ENCODE measurements around the gene NCOA7.

The NCOA7 gene

GRCh38 chr6:125954735-125955339 is 164.1 kb downstream of the NCOA7 start:
- H3K4me2 ChIP-seq (ENCODE audit: low read depth, low read length), result no peak overlapping the region
- peaks cover 6% of the 10 kb centered on the region; the same call in 1 of the 2 replicates for H3F3A ChIP-seq (ENCODE audit: insufficient read depth, low read length)
- H3K9ac ChIP-seq (ENCODE audit: low read length), result no peak overlapping the region
- H2AFZ ChIP-seq (ENCODE audit: low read length), result no peak overlapping the region
- DNase-seq, result no peak
- H3K79me2 ChIP-seq (ENCODE audit: low read length), result peaks cover 26% of the 10 kb centered on the region
- H3K4me3 ChIP-seq (ENCODE audit: low read length), result no peak overlapping the region
- no peak for TF ChIP-seq EZH2 (optimal IDR thresholded peaks at IDR 0.05; ENCODE audit: low read depth, low read length)
- no peak for TF ChIP-seq EZH2phosphoT487 (IDR thresholded peaks at IDR 0.05; ENCODE audit: low read length)
- no peak for TF ChIP-seq CTCF (IDR thresholded peaks at IDR 0.05; ENCODE audit: low read length)
- H3K27me3 ChIP-seq (replicated peaks; ENCODE audit: insufficient read depth, low read length), result no peaks in the 10 kb centered on the region
- no peaks in the 10 kb centered on the region for H3K9me2 ChIP-seq (replicated peaks; ENCODE audit: insufficient read depth, low read length)
- no peaks in the 10 kb centered on the region for H4K20me1 ChIP-seq (ENCODE audit: insufficient read depth, low read length)
- H3K4me1 ChIP-seq (ENCODE audit: low read length), result peaks cover 16% of the 10 kb centered on the region
- no peaks in the 10 kb centered on the region for H3K9me3 ChIP-seq (replicated peaks; ENCODE audit: insufficient read depth, low read length)
- no peaks in the 10 kb centered on the region for H3K36me3 ChIP-seq (replicated peaks; ENCODE audit: insufficient read depth, low read length)
- H3K27ac ChIP-seq (ENCODE audit: low read length), result no peak overlapping the region

- Histone ChIP-seq H3K4me3 (ENCODE audit: low read length) (peak overlapping the region; percentile 86), H3K9me3 (replicated peaks; ENCODE audit: insufficient read depth, low read length) (no peaks in the 10 kb centered on the region), H3K36me3 (replicated peaks; ENCODE audit: insufficient read depth, low read length) (no peaks in the 10 kb centered on the region), H4K20me1 (ENCODE audit: insufficient read depth, low read length) (no peaks in the 10 kb centered on the region), H3K9ac (ENCODE audit: low read length) (peak overlapping the region; percentile 38; the same call in 1 of the 2 replicates), H3K27me3 (replicated peaks; ENCODE audit: insufficient read depth, low read length) (no peaks in the 10 kb centered on the region), H3F3A (ENCODE audit: insufficient read depth, low read length) (peaks cover 6% of the 10 kb centered on the region; the same call in 1 of the 2 replicates), H3K4me1 (ENCODE audit: low read length) (peaks cover 16% of the 10 kb centered on the region), H3K79me2 (ENCODE audit: low read length) (peaks cover 26% of the 10 kb centered on the region), H3K27ac (ENCODE audit: low read length) (no peak overlapping the region), H3K9me2 (replicated peaks; ENCODE audit: insufficient read depth, low read length) (no peaks in the 10 kb centered on the region), H3K4me2 (ENCODE audit: low read depth, low read length) (peak overlapping the region; percentile 67), H2AFZ (ENCODE audit: low read length) (peak overlapping the region; percentile 77)
- no peak for TF ChIP-seq CTCF (IDR thresholded peaks at IDR 0.05; ENCODE audit: low read length)
- no peak for TF ChIP-seq EZH2phosphoT487 (IDR thresholded peaks at IDR 0.05; ENCODE audit: low read length)
- DNase-seq, result no peak
Measured at GRCh38 chr6:125955973-125956372, 165.2 kb downstream of the NCOA7 start.

DNA sequence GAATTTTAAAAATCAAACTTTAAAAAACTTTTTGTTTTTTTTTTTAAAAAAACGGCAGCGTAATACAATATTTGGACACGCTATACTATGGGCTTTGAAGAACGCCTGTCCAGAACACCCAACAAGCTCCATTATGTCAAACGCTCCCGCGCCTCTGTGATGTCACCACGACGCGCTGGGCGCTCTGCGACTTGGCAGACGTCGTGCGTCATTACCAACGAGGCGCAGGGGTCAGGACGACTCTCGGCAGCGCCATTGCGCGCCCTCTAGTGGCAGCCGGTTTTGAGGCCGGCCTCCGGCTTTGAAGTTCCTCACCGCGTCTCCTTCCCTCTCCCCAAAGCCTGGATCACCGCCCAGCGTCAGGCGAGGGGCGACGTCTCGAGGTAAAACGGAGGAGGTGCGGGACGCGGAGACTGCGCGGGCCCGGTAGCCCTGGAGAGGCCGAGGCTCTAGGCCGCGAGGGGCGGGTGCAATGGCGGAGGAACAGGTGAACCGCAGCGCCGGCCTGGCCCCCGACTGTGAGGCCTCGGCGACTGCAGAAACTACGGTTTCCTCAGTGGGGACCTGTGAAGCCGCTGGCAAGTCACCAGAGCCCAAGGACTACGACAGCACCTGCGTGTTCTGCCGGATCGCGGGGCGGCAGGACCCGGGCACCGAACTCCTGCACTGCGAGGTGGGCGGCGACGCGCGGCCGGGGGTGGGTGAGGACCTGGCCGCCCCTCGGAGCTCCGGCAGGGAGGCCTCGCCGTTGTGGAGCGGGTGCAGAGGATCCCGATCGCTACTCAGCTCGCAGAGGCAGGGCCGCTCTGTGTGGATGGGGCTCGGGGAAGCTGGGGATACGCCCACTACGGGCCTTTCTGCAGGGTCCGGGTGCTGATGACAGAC is 166.0 kb downstream of the NCOA7 start, which contains the start of gene HINT3:
HINT3 (plus strand) TSS at position 265 of the 885 bp plus-strand sequence; CDS start at position 473, 208 bp downstream.
- peaks cover 6% of the 10 kb centered on the region; the same call in 1 of the 2 replicates for H3F3A ChIP-seq (ENCODE audit: insufficient read depth, low read length)
- H3K9me3 ChIP-seq (replicated peaks; ENCODE audit: insufficient read depth, low read length), result no peaks in the 10 kb centered on the region
- H4K20me1 ChIP-seq (ENCODE audit: insufficient read depth, low read length), result no peaks in the 10 kb centered on the region
- TF ChIP-seq EZH2phosphoT487 (IDR thresholded peaks at IDR 0.05; ENCODE audit: low read length) (no peak), EZH2 (optimal IDR thresholded peaks at IDR 0.05; ENCODE audit: low read depth, low read length) (no peak), CTCF (IDR thresholded peaks at IDR 0.05; ENCODE audit: low read length) (peak; percentile 94)
- DNase-seq, result peak; percentile 97
- peaks cover 27% of the 10 kb centered on the region for H3K79me2 ChIP-seq (ENCODE audit: low read length)
- peak within 1 kb of the TSS; percentile 80 for H3K27ac ChIP-seq (ENCODE audit: low read length)
- H3K9me2 ChIP-seq (replicated peaks; ENCODE audit: insufficient read depth, low read length), result no peaks in the 10 kb centered on the region
- H3K27me3 ChIP-seq (replicated peaks; ENCODE audit: insufficient read depth, low read length), result no peaks in the 10 kb centered on the region
- no peaks in the 10 kb centered on the region for H3K36me3 ChIP-seq (replicated peaks; ENCODE audit: insufficient read depth, low read length)
- peak within 1 kb of the TSS; percentile 80 for H2AFZ ChIP-seq (ENCODE audit: low read length)
- peak within 1 kb of the TSS; percentile 92 for H3K9ac ChIP-seq (ENCODE audit: low read length)
- peak within 1 kb of the TSS; percentile 67 for H3K4me2 ChIP-seq (ENCODE audit: low read depth, low read length)
- H3K4me1 ChIP-seq (ENCODE audit: low read length), result peaks cover 16% of the 10 kb centered on the region
- peak within 1 kb of the TSS; percentile 86 for H3K4me3 ChIP-seq (ENCODE audit: low read length)

All from MM.1S (cell line).